GM19043 (cell line): ENCODE data around the gene DNAH12.

ENCODE experiments used
- ATAC-seq: cut with Tn5 transposase; IDR thresholded peaks from one replicate; pipeline ENCODE4 v1.9.1; 2021; ENCODE audit warnings: low read depth; ENCODE audit not compliant: unreplicated experiment

Gene DNAH12

DNA sequence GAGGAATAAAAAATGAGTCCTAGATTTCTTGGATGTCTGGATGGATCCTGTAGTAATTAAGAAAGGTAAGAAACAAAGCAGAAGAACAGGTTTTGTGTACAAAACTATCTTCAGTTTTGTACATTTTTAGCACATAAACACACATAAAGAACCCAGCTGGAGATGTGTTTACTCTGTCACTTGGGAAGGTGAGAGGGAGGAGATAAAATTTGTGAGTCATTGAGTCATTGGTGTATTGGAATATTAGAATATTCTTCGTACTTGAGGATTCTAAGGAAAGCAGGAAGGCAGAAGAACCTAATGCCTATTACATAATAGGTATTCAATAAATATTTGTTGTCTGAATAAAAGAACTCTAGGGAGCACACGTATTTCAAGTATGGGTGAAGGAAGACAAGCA is 299.2 kb downstream of the DNAH12 start:
- ATAC-seq: no peak
